Measurements from ENCODE around the gene RTP2. TPM values are rescaled to one million over a fixed set of nuclear protein-coding genes. Genes with fewer than 3 reads are reported as not detected.

The RTP2 gene
- total and polyA plus RNA-seq, 2 experiments from 2014 or later: not detected

GRCh38 chr3:187708696-187709095, 6.3 kb upstream of the RTP2 start:
- DNase-seq (ENCODE audit: low spot score) (no peak), ATAC-seq (no peak)
- Histone ChIP-seq H3K79me2 (replicated peaks; ENCODE audit: insufficient read depth) (no peaks in the 10 kb centered on the region), H3K36me3 (ENCODE audit: insufficient read depth) (no peaks in the 10 kb centered on the region), H3K4me3 (no peak overlapping the region), H4K20me1 (replicated peaks; ENCODE audit: insufficient read depth) (no peaks in the 10 kb centered on the region), H3F3A (replicated peaks; ENCODE audit: low read depth) (no peaks in the 10 kb centered on the region), H3K4me1 (ENCODE audit: insufficient read depth) (no peaks in the 10 kb centered on the region), H3K27me3 (ENCODE audit: insufficient read depth) (no peaks in the 10 kb centered on the region), H2AFZ (no peak overlapping the region), H3K27ac (ENCODE audit: low read depth) (no peak overlapping the region), H3K9me2 (ENCODE audit: insufficient read depth) (no peaks in the 10 kb centered on the region), H3K4me2 (no peak overlapping the region)
- TF ChIP-seq REST (IDR thresholded peaks at IDR 0.05; ENCODE audit: unreplicated experiment) (no peak), EZH2phosphoT487 (IDR thresholded peaks at IDR 0.05; ENCODE audit: unreplicated experiment) (no peak)
- Mint-ChIP-seq H3K9me3 (no peaks in the 10 kb centered on the region), H3K4me3 (no peak overlapping the region), H3K4me1 (peaks cover 2% of the 10 kb centered on the region; the same call in 1 of the 3 replicates), H3K36me3 (ENCODE audit: low read depth) (no peaks in the 10 kb centered on the region), H3K27me3 (ENCODE audit: insufficient read depth, low read depth, poor library complexity) (no peaks in the 10 kb centered on the region), H3K27ac (no peak overlapping the region)

GRCh38 chr3:187706971-187707370, 4.6 kb upstream of the RTP2 start:
- no peak overlapping the region for H3K27ac ChIP-seq (ENCODE audit: low read depth)
- Mint-ChIP-seq H3K4me1 (peaks cover 2% of the 10 kb centered on the region; the same call in 1 of the 3 replicates), H3K9me3 (no peaks in the 10 kb centered on the region), H3K4me3 (no peak overlapping the region), H3K36me3 (ENCODE audit: low read depth) (no peaks in the 10 kb centered on the region), H3K27ac (no peak overlapping the region), H3K27me3 (ENCODE audit: insufficient read depth, low read depth, poor library complexity) (no peaks in the 10 kb centered on the region)
- no peaks in the 10 kb centered on the region for H3F3A ChIP-seq (replicated peaks; ENCODE audit: low read depth)
- no peaks in the 10 kb centered on the region for H3K36me3 ChIP-seq (ENCODE audit: insufficient read depth)
- ATAC-seq (no peak), DNase-seq (ENCODE audit: low spot score) (no peak)
- H3K9me2 ChIP-seq (ENCODE audit: insufficient read depth): no peaks in the 10 kb centered on the region
- H4K20me1 ChIP-seq (replicated peaks; ENCODE audit: insufficient read depth): no peaks in the 10 kb centered on the region
- no peaks in the 10 kb centered on the region for H3K4me1 ChIP-seq (ENCODE audit: insufficient read depth)
- no peak overlapping the region for H2AFZ ChIP-seq
- H3K79me2 ChIP-seq (replicated peaks; ENCODE audit: insufficient read depth): no peaks in the 10 kb centered on the region
- no peak overlapping the region for H3K4me2 ChIP-seq
- H3K4me3 ChIP-seq: no peak overlapping the region
- no peaks in the 10 kb centered on the region for H3K27me3 ChIP-seq (ENCODE audit: insufficient read depth)
- TF ChIP-seq ETS1 (IDR thresholded peaks at IDR 0.05) (no peak), EZH2 (IDR thresholded peaks at IDR 0.05; ENCODE audit: low read depth, unreplicated experiment) (no peak), EZH2phosphoT487 (IDR thresholded peaks at IDR 0.05; ENCODE audit: unreplicated experiment) (no peak), REST (IDR thresholded peaks at IDR 0.05; ENCODE audit: unreplicated experiment) (no peak), JUNB (IDR thresholded peaks at IDR 0.05; ENCODE audit: unreplicated experiment) (no peak), ZNF114 (CRISPR knock-in tag; IDR thresholded peaks at IDR 0.05) (no peak), CTCF (conservative IDR thresholded peaks at IDR 0.05; ENCODE audit: low read depth in 2 of 2) (no peak), POLR2AphosphoS5 (IDR thresholded peaks at IDR 0.05; ENCODE audit: low read depth) (no peak)

Data from GM23338 (cell line).